T-helper 9 cell (primary cell): ENCODE measurements around the gene MYOF.
"Not testable (repeated sequence)": the region's sequence is repeated elsewhere in the genome, so short reads cannot be mapped to it uniquely, and the experiment has no call there.

ENCODE experiments used
- DNase-seq: peaks from one replicate; pipeline ENCODE4 v3.0.0-alpha.2; 2020

MYOF gene

GRCh38 chr10:93288679-93289634, 193.2 kb downstream of the MYOF start:
- DNase-seq: peak; percentile 35

DNA sequence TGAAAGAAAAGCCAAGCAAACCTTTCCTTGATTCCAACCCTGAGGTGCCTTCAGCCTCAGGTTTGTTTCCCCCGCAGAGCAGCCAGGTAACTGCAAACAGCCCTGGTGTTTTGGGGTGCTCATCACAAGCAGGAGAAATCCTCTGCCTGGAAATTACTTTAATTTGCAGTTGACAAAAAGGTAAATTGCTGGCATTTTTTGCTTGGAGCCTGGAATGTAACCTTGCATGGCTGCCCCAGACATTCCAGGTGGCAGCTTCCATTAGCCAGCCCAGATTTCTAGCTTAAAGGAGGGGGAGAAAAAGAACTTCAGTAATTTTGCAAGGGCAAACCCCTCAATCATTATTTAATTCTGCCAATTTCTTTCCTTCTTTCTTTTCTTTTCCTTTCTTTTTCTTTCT, 194.4 kb downstream of the MYOF start:
- no peak for DNase-seq

DNA sequence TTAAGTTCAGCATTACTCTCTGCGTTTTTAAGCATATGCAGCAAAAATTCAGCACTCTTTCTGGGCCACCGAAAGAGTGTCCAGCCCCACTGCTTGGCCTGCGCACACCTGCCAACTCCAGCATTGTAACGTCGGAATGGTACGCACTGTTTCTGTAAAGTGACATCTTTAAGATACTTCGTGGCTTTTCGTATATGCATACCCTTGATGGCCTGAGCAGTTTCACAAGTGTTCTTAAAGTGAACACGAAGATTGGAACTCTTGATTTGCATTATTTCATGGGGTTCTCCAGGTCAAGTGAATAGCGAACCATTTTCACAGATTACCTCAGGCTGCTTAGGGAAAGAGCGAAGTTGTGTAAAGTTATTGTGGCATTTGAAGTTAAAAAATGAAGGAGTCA, 197.9 kb downstream of the MYOF start:
- not testable (repeated sequence) for DNase-seq

DNA sequence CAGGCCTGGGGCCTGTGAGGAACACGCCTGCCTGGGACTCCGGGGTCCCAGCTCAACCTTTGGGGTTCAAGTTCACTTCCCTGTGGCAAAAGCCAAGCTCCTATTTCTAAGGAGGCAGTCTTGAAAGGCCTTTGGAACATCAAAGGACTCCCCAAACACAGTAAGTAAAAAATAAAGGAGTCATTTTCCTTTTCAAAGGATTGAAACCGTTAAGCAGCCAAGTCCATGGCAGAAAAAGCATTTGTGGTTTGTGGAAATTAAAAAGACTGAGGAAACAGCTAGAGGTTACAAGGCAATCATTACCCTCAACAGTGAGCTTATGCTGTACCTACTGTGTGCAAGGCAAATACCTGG, 200.8 kb downstream of the MYOF start:
- no peak for DNase-seq

- DNase-seq: no peak
Measured at GRCh38 chr10:93280699-93281366, 201.3 kb downstream of the MYOF start.

GRCh38 chr10:93280121-93280698, 201.9 kb downstream of the MYOF start:
- DNase-seq: no peak

- DNase-seq: no peak
Measured at GRCh38 chr10:93277360-93277759, 204.8 kb downstream of the MYOF start.

DNA sequence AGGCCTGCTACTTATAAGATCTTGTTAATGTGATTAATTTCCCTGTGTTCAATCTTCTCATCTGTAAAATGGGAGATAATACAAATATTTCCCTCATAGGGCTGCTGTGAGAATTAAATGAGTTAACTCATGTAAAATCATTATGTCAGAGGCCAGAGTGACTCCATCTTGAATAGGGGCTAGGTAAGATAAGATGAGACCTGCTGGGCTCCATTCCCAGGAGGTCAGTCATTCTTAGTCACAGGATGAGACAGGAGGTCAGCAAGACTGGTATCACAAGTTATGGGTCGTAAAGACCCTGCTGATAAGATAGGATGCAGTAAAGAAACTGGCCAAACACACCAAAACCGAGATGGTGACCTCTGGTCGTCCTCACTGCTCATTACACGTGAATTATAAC, 207.7 kb downstream of the MYOF start:
- DNase-seq: no peak

DNA sequence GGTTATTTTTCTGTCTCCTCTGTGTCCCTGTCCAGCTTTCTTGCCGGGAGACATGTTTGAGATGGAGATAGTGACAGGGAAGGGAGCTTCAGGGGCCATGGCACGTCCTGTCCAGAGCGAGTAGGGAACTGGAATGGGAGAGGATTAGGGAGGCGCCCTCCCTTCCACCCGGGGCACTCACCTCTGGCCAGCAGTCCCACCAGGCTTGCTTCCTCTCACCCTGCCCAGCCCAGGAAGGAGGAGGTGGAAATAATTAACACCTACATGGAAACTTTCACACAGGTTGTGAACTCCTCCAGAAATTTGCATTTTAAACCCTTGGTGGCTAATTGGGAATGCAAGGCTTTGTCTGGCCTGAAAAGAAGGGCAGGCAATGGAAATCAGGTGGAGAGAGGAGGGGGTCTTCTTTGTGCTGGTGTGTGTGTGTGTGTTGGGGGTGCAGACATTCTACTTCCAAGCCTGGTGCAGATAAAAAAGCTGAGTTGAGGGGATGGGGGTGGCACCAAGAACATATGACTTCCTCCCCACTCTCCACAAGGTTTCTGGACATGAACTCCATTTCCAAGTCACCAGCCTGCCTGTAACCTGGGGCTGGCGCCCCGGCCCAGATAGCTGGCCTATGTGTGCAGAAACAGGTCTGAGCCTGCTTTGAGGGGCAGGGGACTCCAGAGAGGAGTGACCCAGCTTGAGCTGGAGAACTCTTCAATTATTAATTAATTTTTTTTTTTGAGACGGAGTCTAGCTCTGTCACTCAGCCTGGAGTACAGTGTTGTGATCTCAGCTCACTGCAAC, 209.1 kb downstream of the MYOF start:
- no peak for DNase-seq

GRCh38 chr10:93271347-93271746, 210.8 kb downstream of the MYOF start:
- no peak for DNase-seq

DNA sequence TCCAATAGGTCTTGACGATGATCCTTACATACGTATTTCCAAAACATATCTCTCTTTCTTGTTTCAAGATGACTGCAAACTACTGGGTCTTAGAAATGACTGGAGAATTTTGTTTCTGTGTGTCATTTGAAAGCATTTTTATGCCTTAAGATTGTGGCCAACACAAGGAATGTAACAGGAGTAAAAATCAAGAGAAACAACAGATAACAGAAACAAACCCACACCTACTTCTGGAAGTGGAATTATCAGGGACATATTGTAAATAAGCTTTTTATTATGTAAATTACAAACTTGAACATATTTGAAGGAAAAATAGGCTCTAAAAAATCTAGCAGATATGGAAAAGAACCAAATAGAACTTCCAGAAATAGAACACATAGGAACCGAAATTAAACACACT, 212.9 kb downstream of the MYOF start:
- no peak for DNase-seq

DNA sequence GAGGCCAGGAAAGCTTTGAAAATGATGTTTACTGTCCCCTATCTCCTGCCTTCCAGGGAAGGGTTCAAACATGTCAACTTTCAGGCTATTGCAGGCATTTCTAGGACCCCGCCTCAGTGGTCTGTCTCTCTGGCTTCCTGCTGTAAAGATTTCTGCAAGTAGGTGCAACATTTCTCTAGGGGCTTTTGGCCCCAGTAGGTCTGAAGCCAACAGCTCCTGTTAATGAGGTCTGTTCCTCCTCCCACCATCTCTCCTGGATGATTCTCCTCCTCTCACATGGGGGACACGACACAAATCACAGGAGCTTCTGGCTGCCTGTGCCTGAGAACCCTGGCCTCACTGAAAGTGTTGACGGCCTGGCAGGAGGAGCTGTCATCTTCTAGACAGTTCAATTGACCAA, 214.1 kb downstream of the MYOF start:
- DNase-seq: no peak

DNA sequence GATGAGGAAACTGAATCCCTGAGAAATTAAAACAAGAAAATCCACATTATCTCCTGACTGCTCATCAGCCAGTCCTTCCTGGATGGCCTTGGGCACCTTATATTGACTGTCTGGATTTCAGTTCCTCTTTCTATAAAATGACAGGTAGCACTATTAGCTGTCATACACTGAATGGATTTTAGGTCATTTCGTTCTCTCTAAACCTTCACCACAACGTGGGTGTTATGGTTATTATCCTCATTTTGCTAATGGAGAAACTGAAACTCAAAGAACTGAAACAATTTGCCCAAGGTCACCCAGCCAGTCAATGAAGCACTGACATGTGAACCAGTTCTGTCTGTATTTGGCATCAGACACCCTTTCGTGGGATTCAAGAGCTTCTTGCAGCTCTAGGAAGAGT, 214.6 kb downstream of the MYOF start:
- no peak for DNase-seq

GRCh38 chr10:93266858-93267257, 215.3 kb downstream of the MYOF start:
- no peak for DNase-seq

- no peak for DNase-seq
Measured at GRCh38 chr10:93261961-93262610, 220.0 kb downstream of the MYOF start.

DNA sequence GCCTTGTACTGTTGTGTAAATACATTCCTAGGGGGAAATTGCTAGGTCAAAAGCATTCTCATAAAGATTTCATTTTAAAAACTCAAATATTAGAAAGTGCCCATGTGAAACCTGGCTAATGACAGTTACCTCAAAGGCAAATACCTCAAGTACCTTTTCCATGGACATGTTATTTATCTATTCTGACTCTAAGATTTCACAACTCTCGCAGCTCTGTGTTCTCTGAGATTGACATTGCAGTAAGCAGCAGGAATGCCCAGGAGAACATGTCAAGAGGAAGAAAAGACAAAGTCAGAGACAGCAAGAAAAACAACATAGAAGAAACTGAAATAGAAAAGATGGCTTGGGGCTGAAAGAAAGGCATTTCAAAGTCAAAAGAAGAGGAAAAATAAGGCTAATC, 221.0 kb downstream of the MYOF start:
- DNase-seq: no peak

- DNase-seq: no peak
Measured at GRCh38 chr10:93259126-93259525, 223.0 kb downstream of the MYOF start.
